ENCODE measurements around the gene MAN1C1.

The MAN1C1 gene

DNA sequence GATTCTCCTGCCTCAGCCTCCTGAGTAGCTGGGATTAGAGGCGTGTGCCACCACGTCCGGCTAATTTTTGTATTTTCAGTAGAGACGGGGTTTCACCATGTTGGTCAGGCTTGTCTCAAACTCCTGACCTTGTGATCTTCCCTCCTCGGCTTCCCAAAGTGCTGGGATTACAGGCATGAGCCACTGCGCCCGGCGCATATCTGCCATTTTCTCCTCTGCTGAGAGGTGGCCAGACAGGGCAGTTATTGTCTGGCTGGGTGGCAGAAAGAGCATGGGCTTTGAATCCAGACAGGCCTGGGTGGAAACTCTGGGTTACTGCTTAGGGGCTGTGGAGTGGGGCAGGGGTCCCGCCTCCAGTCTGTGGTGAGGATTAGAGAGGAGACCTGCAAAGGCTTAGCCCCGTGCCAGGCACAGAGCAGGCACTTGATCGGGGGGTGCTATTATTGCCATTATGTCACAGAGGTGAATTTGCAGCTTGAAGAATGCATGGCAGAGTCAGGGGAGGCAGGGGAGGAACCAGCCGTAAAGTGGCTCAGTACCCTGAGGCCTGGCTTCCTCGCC is 73.9 kb downstream of the MAN1C1 start:
- Histone ChIP-seq H3K4me1 (ENCODE audit: control insufficient read depth, low read depth, low read length) (no peaks in the 10 kb centered on the region), H3K9ac (ENCODE audit: low read length) (no peak overlapping the region), H2BK5ac (ENCODE audit: low read length) (no peak overlapping the region), H3K4me2 (ENCODE audit: low read length) (no peak overlapping the region), H3K4me3 (ENCODE audit: low read length) (no peak overlapping the region), H4K5ac (ENCODE audit: low read length) (no peak overlapping the region), H2AK5ac (ENCODE audit: low read length) (no peak overlapping the region), H3K27me3 (ENCODE audit: insufficient read depth, low read length, poor library complexity) (no peaks in the 10 kb centered on the region), H3K56ac (ENCODE audit: low read length) (no peak overlapping the region), H3K4ac (ENCODE audit: low read depth, low read length) (no peak overlapping the region), H3K79me2 (ENCODE audit: control insufficient read depth, insufficient read depth, low read length) (no peaks in the 10 kb centered on the region), H3K36me3 (ENCODE audit: control insufficient read depth, insufficient read depth, low read length) (no peaks in the 10 kb centered on the region), H2BK120ac (ENCODE audit: low read depth, low read length) (no peak overlapping the region), H3K79me1 (ENCODE audit: low read length) (no peaks in the 10 kb centered on the region), H3K18ac (ENCODE audit: low read length) (no peak overlapping the region), H3K27ac (ENCODE audit: low read depth, low read length) (no peak overlapping the region), H4K8ac (ENCODE audit: low read depth, low read length) (no peak overlapping the region), H2BK15ac (replicated peaks; ENCODE audit: low read depth) (no peak overlapping the region), H3K23ac (ENCODE audit: low read length) (no peak overlapping the region)
- no CpG with 5 or more reads among the region's 13 CpGs for WGBS (ENCODE audit: extremely low coverage, insufficient coverage, low lambda C conversion rate)
- no peak for DNase-seq

- no peak overlapping the region for H2AK5ac ChIP-seq (ENCODE audit: low read length)
- H3K56ac ChIP-seq (ENCODE audit: low read length) = no peak overlapping the region
- H3K79me2 ChIP-seq (ENCODE audit: control insufficient read depth, insufficient read depth, low read length) = no peaks in the 10 kb centered on the region
- no peaks in the 10 kb centered on the region for H3K79me1 ChIP-seq (ENCODE audit: low read length)
- H3K4me1 ChIP-seq (ENCODE audit: control insufficient read depth, low read depth, low read length) = no peaks in the 10 kb centered on the region
- H4K8ac ChIP-seq (ENCODE audit: low read depth, low read length) = no peak overlapping the region
- H4K5ac ChIP-seq (ENCODE audit: low read length) = no peak overlapping the region
- no peak overlapping the region for H2BK5ac ChIP-seq (ENCODE audit: low read length)
- H3K27me3 ChIP-seq (ENCODE audit: insufficient read depth, low read length, poor library complexity) = no peaks in the 10 kb centered on the region
- H3K23ac ChIP-seq (ENCODE audit: low read length) = no peak overlapping the region
- no peak overlapping the region for H3K18ac ChIP-seq (ENCODE audit: low read length)
- H3K4ac ChIP-seq (ENCODE audit: low read depth, low read length) = no peak overlapping the region
- no peak overlapping the region for H3K4me2 ChIP-seq (ENCODE audit: low read length)
- no peak overlapping the region for H2BK15ac ChIP-seq (replicated peaks; ENCODE audit: low read depth)
- no peak overlapping the region for H3K4me3 ChIP-seq (ENCODE audit: low read length)
- H3K27ac ChIP-seq (ENCODE audit: low read depth, low read length) = no peak overlapping the region
- no CpG with 5 or more reads among the region's 7 CpGs for WGBS (ENCODE audit: extremely low coverage, insufficient coverage, low lambda C conversion rate)
- no peak for DNase-seq
- no peak overlapping the region for H2BK120ac ChIP-seq (ENCODE audit: low read depth, low read length)
- H3K9ac ChIP-seq (ENCODE audit: low read length) = no peak overlapping the region
- H3K36me3 ChIP-seq (ENCODE audit: control insufficient read depth, insufficient read depth, low read length) = no peaks in the 10 kb centered on the region
These were observed 74.6 kb downstream of the MAN1C1 start for GRCh38 chr1:25691211-25691610.

GRCh38 chr1:25692560-25692959 is 76.0 kb downstream of the MAN1C1 start:
- WGBS (ENCODE audit: extremely low coverage, insufficient coverage, low lambda C conversion rate) = no CpG with 5 or more reads among the region's 6 CpGs
- H3K27ac ChIP-seq (ENCODE audit: low read depth, low read length) = no peak overlapping the region
- H3K9ac ChIP-seq (ENCODE audit: low read length) = no peak overlapping the region
- no peaks in the 10 kb centered on the region for H3K79me2 ChIP-seq (ENCODE audit: control insufficient read depth, insufficient read depth, low read length)
- H2BK5ac ChIP-seq (ENCODE audit: low read length) = no peak overlapping the region
- H2AK5ac ChIP-seq (ENCODE audit: low read length) = no peak overlapping the region
- H3K27me3 ChIP-seq (ENCODE audit: insufficient read depth, low read length, poor library complexity) = no peaks in the 10 kb centered on the region
- H4K5ac ChIP-seq (ENCODE audit: low read length) = no peak overlapping the region
- no peak overlapping the region for H3K4me2 ChIP-seq (ENCODE audit: low read length)
- H3K4me3 ChIP-seq (ENCODE audit: low read length) = no peak overlapping the region
- H3K23ac ChIP-seq (ENCODE audit: low read length) = no peak overlapping the region
- H3K18ac ChIP-seq (ENCODE audit: low read length) = no peak overlapping the region
- H3K4ac ChIP-seq (ENCODE audit: low read depth, low read length) = no peak overlapping the region
- no peak overlapping the region for H2BK15ac ChIP-seq (replicated peaks; ENCODE audit: low read depth)
- H2BK120ac ChIP-seq (ENCODE audit: low read depth, low read length) = no peak overlapping the region
- DNase-seq = peak; percentile 62
- no peak overlapping the region for H3K56ac ChIP-seq (ENCODE audit: low read length)
- no peaks in the 10 kb centered on the region for H3K79me1 ChIP-seq (ENCODE audit: low read length)
- no peak overlapping the region for H4K8ac ChIP-seq (ENCODE audit: low read depth, low read length)
- H3K36me3 ChIP-seq (ENCODE audit: control insufficient read depth, insufficient read depth, low read length) = no peaks in the 10 kb centered on the region
- no peaks in the 10 kb centered on the region for H3K4me1 ChIP-seq (ENCODE audit: control insufficient read depth, low read depth, low read length)

GRCh38 chr1:25694167-25695007 is 77.8 kb downstream of the MAN1C1 start:
- Histone ChIP-seq H2AK5ac (ENCODE audit: low read length) (no peak overlapping the region), H3K9ac (ENCODE audit: low read length) (no peak overlapping the region), H2BK120ac (ENCODE audit: low read depth, low read length) (no peak overlapping the region), H3K4me2 (ENCODE audit: low read length) (no peak overlapping the region), H3K4ac (ENCODE audit: low read depth, low read length) (no peak overlapping the region), H2BK5ac (ENCODE audit: low read length) (no peak overlapping the region), H3K18ac (ENCODE audit: low read length) (no peak overlapping the region), H3K27me3 (ENCODE audit: insufficient read depth, low read length, poor library complexity) (no peaks in the 10 kb centered on the region), H4K8ac (ENCODE audit: low read depth, low read length) (no peak overlapping the region), H3K27ac (ENCODE audit: low read depth, low read length) (no peak overlapping the region), H3K56ac (ENCODE audit: low read length) (no peak overlapping the region), H3K4me3 (ENCODE audit: low read length) (no peak overlapping the region), H2BK15ac (replicated peaks; ENCODE audit: low read depth) (no peak overlapping the region), H3K36me3 (ENCODE audit: control insufficient read depth, insufficient read depth, low read length) (no peaks in the 10 kb centered on the region), H3K79me1 (ENCODE audit: low read length) (no peaks in the 10 kb centered on the region), H3K23ac (ENCODE audit: low read length) (no peak overlapping the region), H3K79me2 (ENCODE audit: control insufficient read depth, insufficient read depth, low read length) (no peaks in the 10 kb centered on the region), H4K5ac (ENCODE audit: low read length) (no peak overlapping the region), H3K4me1 (ENCODE audit: control insufficient read depth, low read depth, low read length) (no peaks in the 10 kb centered on the region)
- no CpG with 5 or more reads among the region's 9 CpGs for WGBS (ENCODE audit: extremely low coverage, insufficient coverage, low lambda C conversion rate)
- no peak for DNase-seq

GRCh38 chr1:25695090-25695770 is 78.6 kb downstream of the MAN1C1 start:
- H3K27ac ChIP-seq (ENCODE audit: low read depth, low read length) = no peak overlapping the region
- no peak overlapping the region for H3K56ac ChIP-seq (ENCODE audit: low read length)
- H2BK120ac ChIP-seq (ENCODE audit: low read depth, low read length) = no peak overlapping the region
- no peaks in the 10 kb centered on the region for H3K4me1 ChIP-seq (ENCODE audit: control insufficient read depth, low read depth, low read length)
- no peak overlapping the region for H2AK5ac ChIP-seq (ENCODE audit: low read length)
- no peaks in the 10 kb centered on the region for H3K27me3 ChIP-seq (ENCODE audit: insufficient read depth, low read length, poor library complexity)
- peak; percentile 88 for DNase-seq
- H3K79me2 ChIP-seq (ENCODE audit: control insufficient read depth, insufficient read depth, low read length) = no peaks in the 10 kb centered on the region
- no peak overlapping the region for H3K4ac ChIP-seq (ENCODE audit: low read depth, low read length)
- no peak overlapping the region for H3K23ac ChIP-seq (ENCODE audit: low read length)
- no peak overlapping the region for H4K8ac ChIP-seq (ENCODE audit: low read depth, low read length)
- H3K18ac ChIP-seq (ENCODE audit: low read length) = no peak overlapping the region
- H4K5ac ChIP-seq (ENCODE audit: low read length) = no peak overlapping the region
- no peak overlapping the region for H3K4me3 ChIP-seq (ENCODE audit: low read length)
- no peaks in the 10 kb centered on the region for H3K79me1 ChIP-seq (ENCODE audit: low read length)
- no CpG with 5 or more reads among the region's 15 CpGs for WGBS (ENCODE audit: extremely low coverage, insufficient coverage, low lambda C conversion rate)
- no peaks in the 10 kb centered on the region for H3K36me3 ChIP-seq (ENCODE audit: control insufficient read depth, insufficient read depth, low read length)
- H3K4me2 ChIP-seq (ENCODE audit: low read length) = no peak overlapping the region
- H3K9ac ChIP-seq (ENCODE audit: low read length) = no peak overlapping the region
- H2BK15ac ChIP-seq (replicated peaks; ENCODE audit: low read depth) = no peak overlapping the region
- H2BK5ac ChIP-seq (ENCODE audit: low read length) = no peak overlapping the region
